Measurements from ENCODE around the gene TRPT1.
"Not testable (repeated sequence)": the region's sequence is repeated elsewhere in the genome, so short reads cannot be mapped to it uniquely, and the experiment has no call there.

Gene TRPT1

GRCh38 chr11:64249038-64249437 is 23.1 kb upstream of the TRPT1 start:
- peaks cover 18% of the 10 kb centered on the region for H3K36me3 ChIP-seq (ENCODE audit: control insufficient read depth, insufficient read depth, low read length)
- peaks cover 36% of the 10 kb centered on the region for H3K4me1 ChIP-seq (ENCODE audit: control insufficient read depth, insufficient read depth, low read length, poor library complexity, severe bottlenecking)
- 92 to 100% methylated on average over 1 to 4 of the region's 4 CpGs for WGBS, 2 experiments (ENCODE audit: insufficient coverage in 2 of 2)
- no peak overlapping the region for H3K27ac ChIP-seq (ENCODE audit: low read depth, low read length, severe bottlenecking)
- H3K4me3 ChIP-seq (ENCODE audit: extremely low read depth, insufficient read depth, low read length, poor library complexity, severe bottlenecking), result no peak overlapping the region
- no peaks in the 10 kb centered on the region for H3K9me3 ChIP-seq (ENCODE audit: control insufficient read depth, low read length)

- peaks cover 22% of the 10 kb centered on the region for H3K36me3 ChIP-seq (ENCODE audit: control insufficient read depth, insufficient read depth, low read length)
- peaks cover 41% of the 10 kb centered on the region for H3K4me1 ChIP-seq (ENCODE audit: control insufficient read depth, insufficient read depth, low read length, poor library complexity, severe bottlenecking)
- H3K9me3 ChIP-seq (ENCODE audit: control insufficient read depth, low read length), result no peaks in the 10 kb centered on the region
- H3K27ac ChIP-seq (ENCODE audit: low read depth, low read length, severe bottlenecking), result no peak overlapping the region
- H3K4me3 ChIP-seq (ENCODE audit: extremely low read depth, insufficient read depth, low read length, poor library complexity, severe bottlenecking), result no peak overlapping the region
- WGBS, 2 experiments (ENCODE audit: insufficient coverage in 2 of 2), result 46 to 70% methylated on average over 4 to 7 of the region's 7 CpGs
These were observed 22.6 kb upstream of the TRPT1 start for GRCh38 chr11:64248578-64248977.

GRCh38 chr11:64247729-64248531 is 21.9 kb upstream of the TRPT1 start:
- Histone ChIP-seq H3K4me3 (ENCODE audit: extremely low read depth, insufficient read depth, low read length, poor library complexity, severe bottlenecking) (peak overlapping the region; percentile 59), H3K4me1 (ENCODE audit: control insufficient read depth, insufficient read depth, low read length, poor library complexity, severe bottlenecking) (peaks cover 46% of the 10 kb centered on the region), H3K36me3 (ENCODE audit: control insufficient read depth, insufficient read depth, low read length) (peaks cover 21% of the 10 kb centered on the region), H3K27ac (ENCODE audit: low read depth, low read length, severe bottlenecking) (peak overlapping the region; percentile 90), H3K9me3 (ENCODE audit: control insufficient read depth, low read length) (no peaks in the 10 kb centered on the region)
- WGBS, 2 experiments (ENCODE audit: insufficient coverage in 2 of 2), result 33 to 34% methylated on average over 26 of the region's 31 CpGs

DNA sequence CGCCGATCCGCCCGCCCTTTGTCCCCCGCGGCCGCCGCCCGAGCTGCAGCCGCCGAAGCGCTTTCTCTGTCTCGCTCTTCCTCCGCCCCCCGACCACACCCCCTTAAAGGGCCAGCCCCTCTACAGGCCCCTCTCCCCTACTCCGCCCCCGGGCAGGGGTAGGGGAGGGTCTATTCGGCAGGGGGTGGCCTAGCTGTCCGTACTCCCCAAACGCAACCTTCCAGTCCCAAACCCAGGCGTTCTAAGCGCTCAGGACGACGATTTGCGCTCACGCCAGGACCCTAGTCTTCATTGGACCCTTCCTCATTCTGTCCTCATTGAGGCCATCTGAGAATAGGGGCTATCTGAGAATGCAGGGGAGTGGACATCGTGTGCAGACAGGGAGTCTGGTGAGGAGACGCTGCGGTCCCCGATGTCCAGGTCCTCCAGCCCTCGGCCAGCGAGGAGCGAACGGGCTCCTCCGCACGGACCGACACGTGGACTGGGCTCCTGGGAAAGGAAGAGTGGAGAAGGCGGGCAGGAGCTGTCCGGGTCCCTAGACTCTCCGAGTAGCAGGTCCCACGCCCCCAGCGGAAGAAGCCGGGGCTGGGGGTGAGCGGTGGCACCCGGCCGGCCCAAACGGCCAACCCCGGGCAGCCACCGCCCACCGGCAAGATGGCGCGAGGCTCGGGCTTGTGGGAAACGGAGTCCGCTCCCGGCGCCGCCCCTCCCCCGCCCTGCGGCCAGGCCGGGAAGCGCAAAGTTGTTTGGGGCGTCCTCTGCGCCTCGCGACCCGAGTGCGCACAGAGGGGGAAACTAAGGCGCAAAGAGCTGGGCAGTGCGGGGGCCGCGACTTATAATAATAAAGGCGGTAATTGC is 21.1 kb upstream of the TRPT1 start, which contains the start of gene PPP1R14B:
TSS of gene PPP1R14B (minus strand) at position 73 of the 858 bp plus-strand sequence. CDS start 270 bp downstream, outside the sequence.
- H3K27ac ChIP-seq (ENCODE audit: low read depth, low read length, severe bottlenecking), result peak within 1 kb of the TSS; percentile 90
- WGBS, 2 experiments (ENCODE audit: insufficient coverage in 2 of 2), result 0% methylated on average over 32 to 39 of the region's 74 CpGs
- H3K36me3 ChIP-seq (ENCODE audit: control insufficient read depth, insufficient read depth, low read length), result peaks cover 22% of the 10 kb centered on the region
- peak within 1 kb of the TSS; percentile 89 for H3K4me3 ChIP-seq (ENCODE audit: extremely low read depth, insufficient read depth, low read length, poor library complexity, severe bottlenecking)
- H3K9me3 ChIP-seq (ENCODE audit: control insufficient read depth, low read length), result no peaks in the 10 kb centered on the region
- H3K4me1 ChIP-seq (ENCODE audit: control insufficient read depth, insufficient read depth, low read length, poor library complexity, severe bottlenecking), result peaks cover 44% of the 10 kb centered on the region

DNA sequence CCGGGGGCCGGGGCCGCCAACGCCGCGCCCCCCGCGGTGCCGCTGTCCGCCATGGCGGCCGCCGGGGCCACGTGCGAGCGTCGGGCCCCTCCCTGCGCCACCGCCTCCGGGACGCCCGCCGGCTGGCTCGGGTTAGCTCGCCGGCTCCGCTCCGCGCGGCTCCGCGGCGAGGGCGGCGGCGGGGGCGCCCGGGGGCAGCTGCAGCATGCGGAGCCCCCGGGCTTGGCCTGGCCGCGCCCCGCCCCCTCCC is 20.6 kb upstream of the TRPT1 start:
- H3K36me3 ChIP-seq (ENCODE audit: control insufficient read depth, insufficient read depth, low read length), result peaks cover 22% of the 10 kb centered on the region
- peaks cover 42% of the 10 kb centered on the region for H3K4me1 ChIP-seq (ENCODE audit: control insufficient read depth, insufficient read depth, low read length, poor library complexity, severe bottlenecking)
- H3K4me3 ChIP-seq (ENCODE audit: extremely low read depth, insufficient read depth, low read length, poor library complexity, severe bottlenecking), result peak overlapping the region; percentile 89
- not testable (repeated sequence) for H3K9me3 ChIP-seq (ENCODE audit: control insufficient read depth, low read length); H3K27ac ChIP-seq (ENCODE audit: low read depth, low read length, severe bottlenecking)
- WGBS, 2 experiments (ENCODE audit: insufficient coverage in 2 of 2), result 0% methylated on average over 13 to 25 of the region's 43 CpGs

- peaks cover 22% of the 10 kb centered on the region for H3K36me3 ChIP-seq (ENCODE audit: control insufficient read depth, insufficient read depth, low read length)
- 0 to 1% methylated on average over 36 to 44 of the region's 46 CpGs for WGBS, 2 experiments (ENCODE audit: insufficient coverage in 2 of 2)
- no peaks in the 10 kb centered on the region for H3K9me3 ChIP-seq (ENCODE audit: control insufficient read depth, low read length)
- peak overlapping the region; percentile 84 for H3K27ac ChIP-seq (ENCODE audit: low read depth, low read length, severe bottlenecking)
- H3K4me1 ChIP-seq (ENCODE audit: control insufficient read depth, insufficient read depth, low read length, poor library complexity, severe bottlenecking), result peaks cover 42% of the 10 kb centered on the region
- H3K4me3 ChIP-seq (ENCODE audit: extremely low read depth, insufficient read depth, low read length, poor library complexity, severe bottlenecking), result peak overlapping the region; percentile 89
These were observed 20.0 kb upstream of the TRPT1 start for GRCh38 chr11:64245797-64246620.

- Histone ChIP-seq H3K36me3 (ENCODE audit: control insufficient read depth, insufficient read depth, low read length) (peaks cover 22% of the 10 kb centered on the region), H3K4me1 (ENCODE audit: control insufficient read depth, insufficient read depth, low read length, poor library complexity, severe bottlenecking) (peaks cover 40% of the 10 kb centered on the region), H3K27ac (ENCODE audit: low read depth, low read length, severe bottlenecking) (peak overlapping the region; percentile 84), H3K4me3 (ENCODE audit: extremely low read depth, insufficient read depth, low read length, poor library complexity, severe bottlenecking) (peak overlapping the region; percentile 89), H3K9me3 (ENCODE audit: control insufficient read depth, low read length) (no peaks in the 10 kb centered on the region)
- 37 to 39% methylated on average over 3 of the region's 6 CpGs for WGBS, 2 experiments (ENCODE audit: insufficient coverage in 2 of 2)
These were observed 19.4 kb upstream of the TRPT1 start for GRCh38 chr11:64245401-64245796.

- Histone ChIP-seq H3K9me3 (ENCODE audit: control insufficient read depth, low read length) (no peaks in the 10 kb centered on the region), H3K4me3 (ENCODE audit: extremely low read depth, insufficient read depth, low read length, poor library complexity, severe bottlenecking) (peak overlapping the region; percentile 89), H3K36me3 (ENCODE audit: control insufficient read depth, insufficient read depth, low read length) (peaks cover 22% of the 10 kb centered on the region), H3K4me1 (ENCODE audit: control insufficient read depth, insufficient read depth, low read length, poor library complexity, severe bottlenecking) (peaks cover 43% of the 10 kb centered on the region), H3K27ac (ENCODE audit: low read depth, low read length, severe bottlenecking) (peak overlapping the region; percentile 3)
- no CpG with 5 or more reads among the region's 6 CpGs for WGBS, 2 experiments (ENCODE audit: insufficient coverage in 2 of 2)
These were observed 19.0 kb upstream of the TRPT1 start for GRCh38 chr11:64244966-64245365.

DNA sequence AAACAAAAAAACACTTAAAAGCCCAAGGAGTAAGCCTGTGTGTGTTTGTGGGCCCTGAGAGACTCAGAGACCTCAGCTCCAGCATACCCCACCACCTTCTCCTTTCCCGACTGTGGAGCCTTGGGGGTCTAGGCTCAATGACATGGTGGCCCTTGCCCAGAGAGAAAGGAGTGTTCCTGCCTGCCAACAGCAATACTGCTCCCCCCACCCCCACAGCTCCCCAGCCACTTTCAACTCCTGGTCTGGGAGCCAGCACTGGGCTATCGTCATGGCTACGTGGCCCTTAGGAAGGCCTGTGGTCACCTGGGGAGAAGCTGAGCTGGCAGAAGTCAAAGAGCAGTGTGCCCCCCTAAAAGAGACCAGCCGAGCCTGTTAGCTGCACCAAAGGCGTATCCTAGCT is 18.1 kb upstream of the TRPT1 start:
- H3K36me3 ChIP-seq (ENCODE audit: control insufficient read depth, insufficient read depth, low read length), result peaks cover 22% of the 10 kb centered on the region
- no peak overlapping the region for H3K27ac ChIP-seq (ENCODE audit: low read depth, low read length, severe bottlenecking)
- H3K9me3 ChIP-seq (ENCODE audit: control insufficient read depth, low read length), result no peaks in the 10 kb centered on the region
- H3K4me3 ChIP-seq (ENCODE audit: extremely low read depth, insufficient read depth, low read length, poor library complexity, severe bottlenecking), result no peak overlapping the region
- peaks cover 39% of the 10 kb centered on the region for H3K4me1 ChIP-seq (ENCODE audit: control insufficient read depth, insufficient read depth, low read length, poor library complexity, severe bottlenecking)
- 44 to 100% methylated on average over 2 of the region's 5 CpGs for WGBS, 2 experiments (ENCODE audit: insufficient coverage in 2 of 2)

DNA sequence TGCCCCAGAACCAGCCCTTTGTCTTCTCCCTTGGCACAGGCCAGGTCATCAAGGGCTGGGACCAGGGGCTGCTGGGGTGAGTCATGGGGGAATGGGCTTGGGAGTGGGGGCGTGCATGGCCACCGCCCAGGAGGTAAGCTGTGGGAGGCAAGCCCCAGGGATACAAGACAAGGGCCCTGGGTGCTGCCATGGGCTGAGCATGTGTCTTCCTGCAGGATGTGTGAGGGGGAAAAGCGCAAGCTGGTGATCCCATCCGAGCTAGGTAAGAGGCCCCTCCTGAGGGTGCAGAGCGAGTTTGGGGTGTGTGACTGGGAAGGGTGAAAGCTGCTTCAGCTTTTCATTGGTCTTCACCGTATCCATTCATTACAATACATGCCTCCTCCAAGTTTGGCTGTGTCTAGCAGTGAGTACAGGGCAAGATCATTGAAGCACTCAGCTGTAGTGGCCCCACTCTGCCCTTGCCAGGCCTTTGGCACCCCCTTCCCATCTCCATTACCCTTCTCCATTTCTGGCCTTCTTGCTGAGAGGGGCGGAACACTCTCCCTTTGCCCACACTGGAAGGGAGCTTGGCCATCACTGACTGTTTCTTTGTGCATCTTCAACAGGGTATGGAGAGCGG is 17.4 kb upstream of the TRPT1 start:
- Histone ChIP-seq H3K27ac (ENCODE audit: low read depth, low read length, severe bottlenecking) (no peak overlapping the region), H3K9me3 (ENCODE audit: control insufficient read depth, low read length) (no peaks in the 10 kb centered on the region), H3K36me3 (ENCODE audit: control insufficient read depth, insufficient read depth, low read length) (peaks cover 25% of the 10 kb centered on the region), H3K4me3 (ENCODE audit: extremely low read depth, insufficient read depth, low read length, poor library complexity, severe bottlenecking) (peak overlapping the region; percentile 95), H3K4me1 (ENCODE audit: control insufficient read depth, insufficient read depth, low read length, poor library complexity, severe bottlenecking) (peaks cover 33% of the 10 kb centered on the region)
- WGBS, 2 experiments (ENCODE audit: insufficient coverage in 2 of 2), result 83 to 93% methylated on average over 3 to 6 of the region's 8 CpGs

Measured in mesodermal cell (in vitro differentiated cells).